Kidney epithelial cell (primary cell): ENCODE results near the gene SLC5A10. TPM values are rescaled to one million over a fixed set of nuclear protein-coding genes. Genes with fewer than 3 reads are reported as not detected.

ENCODE experiments used
- DNase-seq: peaks from one replicate; pipeline ENCODE4 v3.0.0-alpha.2; 2010; ENCODE audit warnings: low read depth
- H3K27me3 ChIP-seq: 2 replicates; pipeline ENCODE4 v1.6.0; 2011; ENCODE audit warnings: low read length; ENCODE audit not compliant: control insufficient read depth, insufficient read depth
- H3K36me3 ChIP-seq: 2 replicates; pipeline ENCODE4 v1.5.1; 2011; ENCODE audit warnings: low read length; ENCODE audit not compliant: control insufficient read depth, insufficient read depth
- H3K4me3 ChIP-seq: 2 replicates; pipeline ENCODE4 v1.5.1; 2011; ENCODE audit warnings: low read depth, mild to moderate bottlenecking, control low read depth, low read length
- total RNA-seq: library from RNA; depleted of rRNA; stranded (reverse); fragments of >200 nt; gene quantifications from 2 replicates; pipeline ENCODE4 v1.2.3, GENCODE V29; 2015
- TF ChIP-seq, protein P1 (sequence below): IDR thresholded peaks from 2 replicates; pipeline ENCODE4 v1.5.1; 2011; ENCODE audit warnings: mild to moderate bottlenecking, moderate library complexity, low read length, control low read depth, inconsistent platforms; ENCODE audit not compliant: insufficient read depth, poor library complexity, severe bottlenecking

SLC5A10 gene
- total RNA-seq, 1 donor from 2014 or later = not detected

DNA sequence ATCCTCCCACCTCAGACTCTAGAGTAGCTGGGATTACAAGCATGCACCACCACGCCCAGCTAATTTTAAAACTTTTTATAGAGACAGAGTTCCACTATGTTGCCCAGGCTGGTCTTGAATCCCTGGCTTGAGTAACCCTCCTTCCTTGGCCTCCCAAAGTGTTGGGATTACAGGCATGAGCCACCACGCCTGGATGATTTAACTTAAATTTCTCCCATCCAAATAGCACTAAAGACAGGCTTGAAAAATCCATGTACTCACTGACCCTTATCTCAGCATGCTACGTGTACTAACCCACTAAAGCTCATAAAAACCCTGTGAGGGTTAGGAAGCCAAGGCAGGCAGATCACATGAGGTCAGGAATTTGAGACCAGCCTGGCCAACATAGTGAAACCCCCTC, 4.6 kb downstream of the SLC5A10 start:
- H3K36me3 ChIP-seq = no peaks in the 10 kb centered on the region
- DNase-seq = no peak
- TF ChIP-seq, protein P1, sequence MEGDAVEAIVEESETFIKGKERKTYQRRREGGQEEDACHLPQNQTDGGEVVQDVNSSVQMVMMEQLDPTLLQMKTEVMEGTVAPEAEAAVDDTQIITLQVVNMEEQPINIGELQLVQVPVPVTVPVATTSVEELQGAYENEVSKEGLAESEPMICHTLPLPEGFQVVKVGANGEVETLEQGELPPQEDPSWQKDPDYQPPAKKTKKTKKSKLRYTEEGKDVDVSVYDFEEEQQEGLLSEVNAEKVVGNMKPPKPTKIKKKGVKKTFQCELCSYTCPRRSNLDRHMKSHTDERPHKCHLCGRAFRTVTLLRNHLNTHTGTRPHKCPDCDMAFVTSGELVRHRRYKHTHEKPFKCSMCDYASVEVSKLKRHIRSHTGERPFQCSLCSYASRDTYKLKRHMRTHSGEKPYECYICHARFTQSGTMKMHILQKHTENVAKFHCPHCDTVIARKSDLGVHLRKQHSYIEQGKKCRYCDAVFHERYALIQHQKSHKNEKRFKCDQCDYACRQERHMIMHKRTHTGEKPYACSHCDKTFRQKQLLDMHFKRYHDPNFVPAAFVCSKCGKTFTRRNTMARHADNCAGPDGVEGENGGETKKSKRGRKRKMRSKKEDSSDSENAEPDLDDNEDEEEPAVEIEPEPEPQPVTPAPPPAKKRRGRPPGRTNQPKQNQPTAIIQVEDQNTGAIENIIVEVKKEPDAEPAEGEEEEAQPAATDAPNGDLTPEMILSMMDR = no peak
- H3K4me3 ChIP-seq = no peak overlapping the region
- H3K27me3 ChIP-seq = no peaks in the 10 kb centered on the region

DNA sequence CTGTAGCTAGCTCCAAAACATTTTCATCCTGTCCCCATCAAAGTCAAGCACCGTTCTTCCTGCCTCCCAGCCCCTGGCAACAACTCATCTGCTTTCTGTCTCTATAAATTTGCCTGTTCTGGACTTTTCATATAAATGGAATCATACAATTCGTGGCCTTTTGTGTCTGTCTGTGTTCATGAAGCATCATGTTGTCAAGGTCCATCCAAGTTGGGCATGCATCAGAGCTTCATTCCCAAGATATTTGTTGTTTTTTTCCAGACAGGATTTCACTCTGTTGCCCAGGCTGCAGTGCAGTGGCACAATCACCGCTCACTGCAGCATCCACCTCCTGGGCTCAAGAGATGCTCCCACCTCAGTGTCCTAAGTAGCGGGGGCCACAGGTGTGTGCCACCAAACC, 5.9 kb downstream of the SLC5A10 start:
- TF ChIP-seq, protein P1 = no peak
- no peaks in the 10 kb centered on the region for H3K27me3 ChIP-seq
- H3K36me3 ChIP-seq = no peaks in the 10 kb centered on the region
- no peak overlapping the region for H3K4me3 ChIP-seq
- DNase-seq = no peak

DNA sequence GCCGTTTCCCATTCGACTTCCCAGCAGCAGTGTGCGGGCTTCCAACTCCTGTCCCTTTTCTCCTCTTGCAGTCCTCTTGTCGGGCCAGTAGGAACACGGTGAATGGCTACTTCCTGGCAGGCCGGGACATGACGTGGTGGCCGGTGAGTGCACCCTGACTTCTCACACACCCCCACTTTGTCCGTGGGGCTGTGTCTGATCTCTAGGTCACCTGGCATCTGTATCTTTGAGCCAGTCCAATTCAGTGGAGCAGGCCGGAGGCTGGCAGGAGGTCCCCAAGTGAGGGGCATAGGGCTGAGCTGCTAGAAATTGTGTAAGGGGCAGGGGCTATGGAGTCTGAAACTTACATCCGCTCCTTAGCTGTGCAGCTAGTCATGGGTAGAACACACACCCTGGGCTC, 6.6 kb downstream of the SLC5A10 start:
- no peak overlapping the region for H3K4me3 ChIP-seq
- H3K27me3 ChIP-seq = no peaks in the 10 kb centered on the region
- no peak for DNase-seq
- H3K36me3 ChIP-seq = no peaks in the 10 kb centered on the region
- TF ChIP-seq, protein P1 = no peak

DNA sequence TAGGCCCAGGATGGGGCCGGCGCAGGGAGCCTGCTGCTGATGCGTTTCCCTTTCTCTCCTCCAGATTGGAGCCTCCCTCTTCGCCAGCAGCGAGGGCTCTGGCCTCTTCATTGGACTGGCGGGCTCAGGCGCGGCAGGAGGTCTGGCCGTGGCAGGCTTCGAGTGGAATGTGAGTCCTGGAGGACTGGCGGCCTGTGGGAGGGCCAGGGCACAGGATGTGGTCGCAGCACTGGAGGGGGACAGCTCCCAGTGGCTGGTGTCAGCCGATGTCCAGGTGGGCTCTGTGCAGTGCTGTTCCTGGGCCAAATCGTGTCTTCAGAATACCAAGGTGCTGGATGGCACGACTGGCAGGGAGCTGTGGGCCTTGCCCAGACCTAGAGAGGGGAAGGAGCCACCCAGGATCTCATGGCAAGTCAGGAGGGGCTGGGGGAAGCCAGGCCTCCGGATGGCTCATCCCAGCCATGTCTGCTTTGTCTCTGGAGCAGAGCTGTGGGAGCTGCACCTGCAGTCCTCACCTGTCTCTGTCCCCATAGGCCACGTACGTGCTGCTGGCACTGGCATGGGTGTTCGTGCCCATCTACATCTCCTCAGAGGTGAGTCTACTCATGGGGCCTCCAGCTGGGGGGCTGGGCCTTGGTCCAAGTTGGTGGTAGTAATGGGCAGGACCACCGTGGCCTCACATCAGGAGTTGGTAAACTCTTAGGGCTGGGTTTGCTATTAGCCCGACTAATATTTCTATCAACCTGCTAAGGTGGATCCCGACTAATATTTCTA, 7.3 kb downstream of the SLC5A10 start:
- Histone ChIP-seq H3K36me3 (no peaks in the 10 kb centered on the region), H3K4me3 (no peak overlapping the region), H3K27me3 (no peaks in the 10 kb centered on the region)
- no peak for DNase-seq
- TF ChIP-seq, protein P1 = no peak

DNA sequence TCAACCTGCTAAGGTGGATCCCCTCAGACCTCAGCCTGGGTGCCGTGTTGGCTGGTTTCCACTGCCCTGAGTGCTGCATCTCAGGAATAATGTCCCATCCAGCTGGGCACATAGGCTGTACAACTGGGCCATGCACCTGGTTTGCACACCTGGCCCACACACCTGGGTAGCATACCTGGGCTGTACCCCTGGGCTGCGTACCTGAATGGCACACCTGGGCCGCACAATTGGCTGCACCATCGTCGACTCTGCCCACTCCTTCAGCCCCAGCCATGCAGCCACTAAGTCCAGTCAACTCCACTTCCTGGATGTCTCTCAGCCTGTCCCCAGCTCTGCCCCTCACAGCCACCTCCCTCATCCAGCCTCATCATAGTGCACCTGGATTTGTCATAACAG, 7.9 kb downstream of the SLC5A10 start:
- Histone ChIP-seq H3K36me3 (no peaks in the 10 kb centered on the region), H3K4me3 (no peak overlapping the region), H3K27me3 (no peaks in the 10 kb centered on the region)
- no peak for DNase-seq
- TF ChIP-seq, protein P1 = no peak

DNA sequence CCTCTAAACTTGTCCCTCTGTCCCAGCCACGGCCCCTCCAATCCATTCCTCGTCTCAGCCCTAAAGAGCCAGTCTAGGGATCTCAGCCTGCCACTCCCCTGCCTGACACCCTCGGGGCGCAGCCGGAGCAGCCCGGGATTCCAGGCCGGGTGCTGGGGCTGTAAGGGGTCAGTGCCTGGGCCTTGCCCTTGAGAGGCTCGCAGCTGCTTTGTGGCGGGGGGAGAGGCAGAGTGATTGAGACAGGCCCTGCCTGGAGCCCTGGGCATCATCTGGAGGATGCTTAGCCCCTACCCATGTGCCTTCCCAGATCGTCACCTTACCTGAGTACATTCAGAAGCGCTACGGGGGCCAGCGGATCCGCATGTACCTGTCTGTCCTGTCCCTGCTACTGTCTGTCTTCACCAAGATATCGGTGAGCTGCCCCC, 8.3 kb downstream of the SLC5A10 start:
- TF ChIP-seq, protein P1 = no peak
- Histone ChIP-seq H3K36me3 (no peaks in the 10 kb centered on the region), H3K4me3 (no peak overlapping the region), H3K27me3 (no peaks in the 10 kb centered on the region)
- DNase-seq = no peak
